SU-DHL-6 (cell line): ENCODE results near the gene TMEM60.

Experiments
- H2AFZ ChIP-seq: fragments of 200-600 bp; sonication (generic); 2 replicates; pipeline ENCODE4 v1.6.1; 2014; ENCODE audit warnings: low read depth, mild to moderate bottlenecking, moderate library complexity, mixed read lengths, antibody characterized with exemption, low read length; ENCODE audit not compliant: severe bottlenecking
- H3F3A ChIP-seq: fragments of 200-600 bp; shearing (Covaris generic); 2 replicates; pipeline ENCODE4 v1.6.0; 2016; ENCODE audit warnings: antibody characterized with exemption, mild to moderate bottlenecking; ENCODE audit not compliant: insufficient read depth
- H3K27ac ChIP-seq: fragments of 200-600 bp; sonication (generic); 2 replicates; pipeline ENCODE4 v1.5.1; 2016; ENCODE audit warnings: low read depth, mild to moderate bottlenecking, low read length, moderate library complexity, mixed read lengths
- H3K27me3 ChIP-seq: fragments of 200-600 bp; sonication (generic), shearing (Covaris generic); 2 replicates; pipeline ENCODE4 v1.6.0; 2014; ENCODE audit warnings: mild to moderate bottlenecking, low read length
- H3K36me3 ChIP-seq: fragments of 200-600 bp; sonication (generic); 2 replicates; pipeline ENCODE4 v1.6.1; 2014; ENCODE audit warnings: mild to moderate bottlenecking, low read length, mixed read lengths
- H3K4me2 ChIP-seq: fragments of 300-600, 200-600 bp; shearing (Covaris generic), sonication (generic); 2 replicates; pipeline ENCODE4 v1.6.0; 2014; ENCODE audit warnings: low read length, low read depth, mild to moderate bottlenecking; ENCODE audit not compliant: poor library complexity, severe bottlenecking
- H3K4me3 ChIP-seq: fragments of 200-600 bp; sonication (generic); 2 replicates; pipeline ENCODE4 v1.5.1; 2014; ENCODE audit warnings: antibody characterized with exemption, low read length, mild to moderate bottlenecking, mixed read lengths; ENCODE audit not compliant: insufficient read depth, poor library complexity, severe bottlenecking
- H3K79me2 ChIP-seq: fragments of 200-600 bp; sonication (generic); 2 replicates; pipeline ENCODE4 v1.6.1; 2014; ENCODE audit warnings: mild to moderate bottlenecking, low read length, moderate library complexity; ENCODE audit not compliant: insufficient read depth
- H3K9ac ChIP-seq: fragments of 200-600 bp; sonication (generic); 2 replicates; pipeline ENCODE4 v1.7.0; 2014; ENCODE audit warnings: mild to moderate bottlenecking, low read length
- H3K9me2 ChIP-seq: fragments of 200-600 bp; sonication (generic); replicated peaks from 2 replicates; pipeline ENCODE4 v1.6.1; 2014; ENCODE audit warnings: low read length; ENCODE audit not compliant: insufficient read depth
- H3K9me3 ChIP-seq: fragments of 200-600 bp; sonication (generic); 2 replicates; pipeline ENCODE4 v1.6.1; 2014; ENCODE audit warnings: low read length, mixed read lengths; ENCODE audit not compliant: insufficient read depth
- H4K20me1 ChIP-seq: fragments of 200-600 bp; sonication (generic); 2 replicates; pipeline ENCODE4 v1.6.1; 2014; ENCODE audit warnings: low read depth, mild to moderate bottlenecking, antibody characterized with exemption, low read length, moderate library complexity, mixed read lengths
- EZH2phosphoT487 ChIP-seq: fragments of 200-600 bp; sonication (generic), shearing (Covaris generic); conservative IDR thresholded peaks from 2 replicates; pipeline ENCODE4 v1.6.1; 2018; ENCODE audit warnings: mild to moderate bottlenecking, antibody characterized with exemption, low read length, moderate library complexity, mixed read lengths
- TF ChIP-seq, protein P1 (sequence below): fragments of 200-600 bp; sonication (generic); IDR thresholded peaks from one replicate; pipeline ENCODE4 v1.5.1; 2017; ENCODE audit warnings: antibody characterized with exemption, mild to moderate bottlenecking, low read length, moderate library complexity; ENCODE audit not compliant: insufficient read depth, poor library complexity, severe bottlenecking

The TMEM60 gene, protein sequence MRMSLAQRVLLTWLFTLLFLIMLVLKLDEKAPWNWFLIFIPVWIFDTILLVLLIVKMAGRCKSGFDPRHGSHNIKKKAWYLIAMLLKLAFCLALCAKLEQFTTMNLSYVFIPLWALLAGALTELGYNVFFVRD

DNA sequence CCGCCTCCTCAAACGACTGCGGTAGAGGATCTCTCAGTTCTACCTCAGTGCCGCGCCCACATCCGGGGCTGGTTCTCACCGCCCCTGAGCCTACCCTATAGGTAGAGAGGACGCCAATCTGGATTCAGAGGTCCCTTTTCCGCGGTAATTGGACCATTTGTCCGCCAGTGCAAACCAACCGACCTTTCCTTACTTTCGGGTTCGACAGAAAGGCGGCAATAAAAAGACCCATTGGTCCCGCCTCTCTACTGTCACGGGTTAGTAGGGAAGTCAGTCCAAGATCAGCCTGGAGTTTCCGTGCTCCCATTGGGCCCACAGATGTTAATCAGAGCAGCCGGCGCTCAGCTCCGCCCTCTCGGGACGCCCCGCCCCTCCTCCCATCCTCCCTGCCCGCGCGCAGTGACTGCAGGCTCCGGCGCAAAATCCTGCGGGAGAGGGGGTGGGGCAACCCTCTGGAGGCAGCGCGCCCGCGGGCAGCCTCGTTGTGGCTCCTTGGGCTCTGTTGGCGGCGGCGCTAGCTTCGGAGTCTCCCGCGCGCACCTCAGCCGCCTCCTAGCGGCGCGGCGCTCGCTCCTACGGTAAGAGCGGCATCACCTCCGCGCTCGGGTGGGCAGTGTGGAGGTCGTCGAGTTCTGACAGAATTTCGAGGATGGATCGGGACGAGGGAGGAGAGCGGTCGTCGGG is at the start of gene TMEM60, which contains the start of gene PHTF2:
TMEM60 (minus strand) TSS at position 41 of the 684 bp plus-strand sequence. CDS start 4,061 bp downstream, outside the sequence.
PHTF2 (plus strand) TSS at position 380 of the 684 bp plus-strand sequence.
- H3K4me2 ChIP-seq, result peak within 1 kb of the TSS; percentile 92
- TF ChIP-seq, protein P1, sequence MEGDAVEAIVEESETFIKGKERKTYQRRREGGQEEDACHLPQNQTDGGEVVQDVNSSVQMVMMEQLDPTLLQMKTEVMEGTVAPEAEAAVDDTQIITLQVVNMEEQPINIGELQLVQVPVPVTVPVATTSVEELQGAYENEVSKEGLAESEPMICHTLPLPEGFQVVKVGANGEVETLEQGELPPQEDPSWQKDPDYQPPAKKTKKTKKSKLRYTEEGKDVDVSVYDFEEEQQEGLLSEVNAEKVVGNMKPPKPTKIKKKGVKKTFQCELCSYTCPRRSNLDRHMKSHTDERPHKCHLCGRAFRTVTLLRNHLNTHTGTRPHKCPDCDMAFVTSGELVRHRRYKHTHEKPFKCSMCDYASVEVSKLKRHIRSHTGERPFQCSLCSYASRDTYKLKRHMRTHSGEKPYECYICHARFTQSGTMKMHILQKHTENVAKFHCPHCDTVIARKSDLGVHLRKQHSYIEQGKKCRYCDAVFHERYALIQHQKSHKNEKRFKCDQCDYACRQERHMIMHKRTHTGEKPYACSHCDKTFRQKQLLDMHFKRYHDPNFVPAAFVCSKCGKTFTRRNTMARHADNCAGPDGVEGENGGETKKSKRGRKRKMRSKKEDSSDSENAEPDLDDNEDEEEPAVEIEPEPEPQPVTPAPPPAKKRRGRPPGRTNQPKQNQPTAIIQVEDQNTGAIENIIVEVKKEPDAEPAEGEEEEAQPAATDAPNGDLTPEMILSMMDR, result peak; percentile 56
- no peak for TF ChIP-seq EZH2phosphoT487
- no peaks in the 10 kb centered on the region for H3K27me3 ChIP-seq
- H3K36me3 ChIP-seq, result peaks cover 6% of the 10 kb centered on the region
- H4K20me1 ChIP-seq, result peaks cover 16% of the 10 kb centered on the region
- peak within 1 kb of the TSS; percentile 84 for H3K27ac ChIP-seq
- peaks cover 97% of the 10 kb centered on the region for H3K79me2 ChIP-seq
- H3K9me2 ChIP-seq, result no peaks in the 10 kb centered on the region
- peak within 1 kb of the TSS; percentile 79 for H3K9ac ChIP-seq
- no peaks in the 10 kb centered on the region for H3K9me3 ChIP-seq
- H3K4me3 ChIP-seq, result peak within 1 kb of the TSS; percentile 86
- H2AFZ ChIP-seq, result peak within 1 kb of the TSS; percentile 1
- H3F3A ChIP-seq, result peaks cover 36% of the 10 kb centered on the region

DNA sequence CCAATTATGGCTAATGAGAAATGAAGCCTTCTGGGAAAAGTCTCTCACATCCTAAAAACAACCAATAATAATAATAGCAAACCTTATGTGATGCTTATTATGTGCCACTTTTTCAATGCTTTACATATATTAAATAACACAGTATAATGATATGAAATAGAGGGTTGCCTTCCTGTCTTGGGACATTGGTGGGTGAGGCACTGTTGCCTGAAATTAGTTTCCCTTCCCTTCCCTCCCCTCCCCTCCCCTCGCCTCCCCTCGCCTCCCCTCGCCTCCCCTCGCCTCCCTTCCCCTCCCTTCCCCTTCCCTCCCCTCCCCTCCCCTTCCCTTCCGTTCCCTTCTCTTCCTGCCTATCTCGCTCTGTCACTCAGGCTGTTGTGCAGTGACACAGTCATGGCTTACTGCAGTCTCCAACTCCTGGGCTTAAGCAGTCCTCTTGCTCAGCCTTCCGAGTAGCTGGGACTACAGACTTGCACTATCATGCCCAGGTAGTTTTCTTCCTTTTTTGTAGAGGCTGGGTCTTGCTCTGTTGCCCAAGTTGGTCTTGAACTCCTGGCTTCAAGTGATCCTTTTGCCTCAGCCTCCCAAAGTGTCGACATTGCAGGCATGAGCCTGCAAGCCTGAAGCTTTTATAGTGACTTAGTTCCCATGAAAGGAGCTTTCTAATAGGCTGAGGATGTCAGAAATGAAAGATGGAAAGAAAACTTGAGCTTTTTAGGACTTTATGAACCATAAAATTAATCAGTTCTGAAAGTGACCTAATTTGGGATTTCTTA is 48.3 kb upstream of the TMEM60 start:
- Histone ChIP-seq H3K27me3 (no peaks in the 10 kb centered on the region), H2AFZ (no peak overlapping the region), H3F3A (peaks cover 51% of the 10 kb centered on the region), H3K4me2 (peak overlapping the region; percentile 99), H3K27ac (peak overlapping the region; percentile 84), H4K20me1 (no peaks in the 10 kb centered on the region), H3K79me2 (peaks cover 99% of the 10 kb centered on the region), H3K36me3 (peaks cover 16% of the 10 kb centered on the region; the same call in 1 of the 2 replicates), H3K9me3 (no peaks in the 10 kb centered on the region), H3K4me3 (no peak overlapping the region), H3K9me2 (no peaks in the 10 kb centered on the region), H3K9ac (no peak overlapping the region)
- TF ChIP-seq EZH2phosphoT487, result no peak
- TF ChIP-seq, protein P1, result no peak

DNA sequence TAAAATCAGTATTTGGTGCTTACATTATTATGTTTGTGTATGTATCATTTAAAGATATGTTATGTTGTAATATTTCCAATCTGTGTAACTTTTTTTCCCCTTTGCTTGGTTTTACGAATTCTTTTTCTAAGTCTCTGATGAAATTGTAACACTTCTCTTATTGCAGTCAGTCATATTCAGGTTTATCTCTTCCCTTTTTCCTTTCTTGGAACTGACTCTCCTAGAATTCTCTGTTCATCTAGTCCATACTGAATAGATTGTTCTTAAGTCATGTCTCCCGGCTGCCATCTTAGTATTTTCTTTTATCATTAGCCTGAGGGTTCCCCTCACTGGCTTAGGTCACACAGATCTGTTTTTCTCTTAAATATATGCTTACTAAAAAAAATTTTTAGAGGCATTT is 45.0 kb upstream of the TMEM60 start:
- Histone ChIP-seq H3K79me2 (peaks cover 99% of the 10 kb centered on the region), H3K4me2 (peak overlapping the region; percentile 99), H3F3A (peaks cover 69% of the 10 kb centered on the region), H2AFZ (no peak overlapping the region), H3K9me3 (no peaks in the 10 kb centered on the region), H3K27ac (peak overlapping the region; percentile 84), H3K36me3 (peaks cover 18% of the 10 kb centered on the region; the same call in 1 of the 2 replicates), H4K20me1 (0 out of 2 replicates have a peak, but pooled peaks cover 4% of the 10 kb centered on the region), H3K27me3 (no peaks in the 10 kb centered on the region), H3K4me3 (peak overlapping the region; percentile 72), H3K9ac (peak overlapping the region; percentile 60), H3K9me2 (no peaks in the 10 kb centered on the region)
- TF ChIP-seq EZH2phosphoT487, result no peak
- TF ChIP-seq, protein P1, result no peak
